Neural cell (in vitro differentiated cells): Measurements from ENCODE around the gene CIB1.

ENCODE experiments used
- EP300 ChIP-seq: fragments of 450-650 bp; conservative IDR thresholded peaks from 2 replicates; pipeline ENCODE4 v1.6.1; 2014; ENCODE audit warnings: antibody characterized with exemption, mild to moderate bottlenecking, moderate library complexity; ENCODE audit not compliant: poor library complexity, severe bottlenecking
- EZH2 ChIP-seq: fragments of 200-600, 300-800 bp; shearing (Covaris generic), sonication (generic); IDR thresholded peaks from 2 replicates; pipeline ENCODE4 v1.6.1; 2014; ENCODE audit warnings: antibody characterized with exemption, low read length, borderline replicate concordance, mild to moderate bottlenecking; ENCODE audit not compliant: insufficient read depth, poor library complexity, severe bottlenecking
- MXI1 ChIP-seq: fragments of 450-650 bp; conservative IDR thresholded peaks from 2 replicates; pipeline ENCODE4 v1.6.1; 2014; ENCODE audit warnings: antibody characterized with exemption, mild to moderate bottlenecking; ENCODE audit not compliant: poor library complexity, severe bottlenecking
- POLR2AphosphoS5 ChIP-seq: IDR thresholded peaks from 2 replicates; pipeline ENCODE4 v1.6.1; 2012
- RAD21 ChIP-seq: fragments of 450-650 bp; conservative IDR thresholded peaks from 2 replicates; pipeline ENCODE4 v1.6.1; 2014; ENCODE audit warnings: antibody characterized with exemption, mild to moderate bottlenecking, moderate library complexity
- REST ChIP-seq: IDR thresholded peaks from 2 replicates; pipeline ENCODE4 v1.6.1; 2012; ENCODE audit warnings: borderline replicate concordance
- SMC3 ChIP-seq: fragments of 450-650 bp; conservative IDR thresholded peaks from 2 replicates; pipeline ENCODE4 v1.6.1; 2014; ENCODE audit warnings: antibody characterized with exemption, mild to moderate bottlenecking, moderate library complexity; ENCODE audit not compliant: poor library complexity
- TAF1 ChIP-seq: IDR thresholded peaks from 2 replicates; pipeline ENCODE4 v1.6.1; 2012; ENCODE audit warnings: low read depth
- TF ChIP-seq, protein P1 (sequence below): fragments of 450-650 bp; IDR thresholded peaks from 2 replicates; pipeline ENCODE4 v1.5.1; 2014; ENCODE audit warnings: antibody characterized with exemption, mild to moderate bottlenecking, moderate library complexity; ENCODE audit not compliant: poor library complexity, severe bottlenecking

- TF ChIP-seq EZH2 (no peak), POLR2AphosphoS5 (no peak), RAD21 (no peak), REST (no peak), EP300 (no peak), TAF1 (no peak), SMC3 (no peak), MXI1 (no peak)
- TF ChIP-seq, protein P1, sequence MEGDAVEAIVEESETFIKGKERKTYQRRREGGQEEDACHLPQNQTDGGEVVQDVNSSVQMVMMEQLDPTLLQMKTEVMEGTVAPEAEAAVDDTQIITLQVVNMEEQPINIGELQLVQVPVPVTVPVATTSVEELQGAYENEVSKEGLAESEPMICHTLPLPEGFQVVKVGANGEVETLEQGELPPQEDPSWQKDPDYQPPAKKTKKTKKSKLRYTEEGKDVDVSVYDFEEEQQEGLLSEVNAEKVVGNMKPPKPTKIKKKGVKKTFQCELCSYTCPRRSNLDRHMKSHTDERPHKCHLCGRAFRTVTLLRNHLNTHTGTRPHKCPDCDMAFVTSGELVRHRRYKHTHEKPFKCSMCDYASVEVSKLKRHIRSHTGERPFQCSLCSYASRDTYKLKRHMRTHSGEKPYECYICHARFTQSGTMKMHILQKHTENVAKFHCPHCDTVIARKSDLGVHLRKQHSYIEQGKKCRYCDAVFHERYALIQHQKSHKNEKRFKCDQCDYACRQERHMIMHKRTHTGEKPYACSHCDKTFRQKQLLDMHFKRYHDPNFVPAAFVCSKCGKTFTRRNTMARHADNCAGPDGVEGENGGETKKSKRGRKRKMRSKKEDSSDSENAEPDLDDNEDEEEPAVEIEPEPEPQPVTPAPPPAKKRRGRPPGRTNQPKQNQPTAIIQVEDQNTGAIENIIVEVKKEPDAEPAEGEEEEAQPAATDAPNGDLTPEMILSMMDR, result no peak
Measured at GRCh38 chr15:90240856-90241255, 7.1 kb upstream of the CIB1 start.
